ENCODE data around the gene BNIP5.

DNA sequence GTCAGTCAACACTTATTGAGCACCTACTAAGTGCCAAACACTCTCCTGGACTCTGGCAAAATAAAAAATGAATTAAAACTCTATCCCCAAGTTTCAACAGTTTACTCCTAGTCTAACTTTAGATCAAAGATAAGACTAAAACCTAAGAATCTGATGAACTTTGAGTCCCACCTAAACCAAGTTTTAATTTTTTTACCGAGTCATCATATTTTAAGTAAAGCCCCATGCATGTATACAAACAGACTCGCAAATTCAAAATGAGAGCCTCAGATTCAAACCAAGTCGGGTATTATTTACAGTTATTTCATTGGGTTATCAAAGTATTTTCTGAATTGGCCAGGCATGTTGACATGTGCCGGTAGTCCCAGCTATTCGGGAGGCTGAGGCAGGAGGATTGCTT, 28.2 kb downstream of the BNIP5 start:
- TF ChIP-seq, protein P1, sequence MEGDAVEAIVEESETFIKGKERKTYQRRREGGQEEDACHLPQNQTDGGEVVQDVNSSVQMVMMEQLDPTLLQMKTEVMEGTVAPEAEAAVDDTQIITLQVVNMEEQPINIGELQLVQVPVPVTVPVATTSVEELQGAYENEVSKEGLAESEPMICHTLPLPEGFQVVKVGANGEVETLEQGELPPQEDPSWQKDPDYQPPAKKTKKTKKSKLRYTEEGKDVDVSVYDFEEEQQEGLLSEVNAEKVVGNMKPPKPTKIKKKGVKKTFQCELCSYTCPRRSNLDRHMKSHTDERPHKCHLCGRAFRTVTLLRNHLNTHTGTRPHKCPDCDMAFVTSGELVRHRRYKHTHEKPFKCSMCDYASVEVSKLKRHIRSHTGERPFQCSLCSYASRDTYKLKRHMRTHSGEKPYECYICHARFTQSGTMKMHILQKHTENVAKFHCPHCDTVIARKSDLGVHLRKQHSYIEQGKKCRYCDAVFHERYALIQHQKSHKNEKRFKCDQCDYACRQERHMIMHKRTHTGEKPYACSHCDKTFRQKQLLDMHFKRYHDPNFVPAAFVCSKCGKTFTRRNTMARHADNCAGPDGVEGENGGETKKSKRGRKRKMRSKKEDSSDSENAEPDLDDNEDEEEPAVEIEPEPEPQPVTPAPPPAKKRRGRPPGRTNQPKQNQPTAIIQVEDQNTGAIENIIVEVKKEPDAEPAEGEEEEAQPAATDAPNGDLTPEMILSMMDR (IDR thresholded peaks at IDR 0.05) = no peak
- TF ChIP-seq POLR2A (IDR thresholded peaks at IDR 0.05) = no peak
